SHP77 treated with DMSO at 0.1 percent for 48 hours (cell line): ENCODE data around the gene RAB13.
A peak's percentile ranks its signal among the peaks of the same experiment; 100 is the strongest.

Source experiments
- DNase-seq: peaks from one replicate; lab custom pipeline; 2025; lab: John Stamatoyannopoulos, UW

Gene RAB13

DNA sequence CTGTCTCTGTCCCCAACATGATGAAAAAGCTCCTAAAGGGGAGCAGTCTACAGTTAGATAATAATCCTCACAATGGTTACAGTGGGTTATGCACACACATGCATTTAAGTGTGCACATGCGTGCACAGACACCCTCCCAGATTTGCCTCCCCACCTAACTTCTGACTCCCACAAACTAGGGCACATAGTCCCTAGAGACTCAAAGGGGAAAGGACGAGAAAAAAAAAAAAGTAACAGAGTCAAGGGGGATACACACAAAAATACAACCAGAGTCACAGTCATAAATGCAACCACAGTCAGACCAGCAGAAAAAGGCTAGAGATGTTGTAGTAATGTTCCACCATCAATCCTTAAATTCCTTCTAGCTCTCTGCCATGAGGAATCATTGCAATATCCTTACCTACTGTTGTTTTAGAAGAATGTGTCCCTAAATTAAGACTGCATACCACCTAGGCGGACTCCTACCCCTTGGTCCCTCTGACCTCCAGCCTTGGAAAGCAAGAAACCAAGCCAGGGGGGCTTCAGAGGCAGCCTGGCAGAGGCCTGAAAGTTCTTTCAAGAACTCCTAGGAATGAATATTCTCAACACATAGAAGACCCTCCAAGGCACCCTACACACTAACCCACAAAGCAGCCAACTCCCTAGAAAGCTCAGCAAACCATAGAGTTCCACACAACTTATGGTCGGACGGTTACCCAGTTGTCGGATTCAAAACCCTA, 29.0 kb downstream of the RAB13 start:
- DNase-seq = no peak

DNA sequence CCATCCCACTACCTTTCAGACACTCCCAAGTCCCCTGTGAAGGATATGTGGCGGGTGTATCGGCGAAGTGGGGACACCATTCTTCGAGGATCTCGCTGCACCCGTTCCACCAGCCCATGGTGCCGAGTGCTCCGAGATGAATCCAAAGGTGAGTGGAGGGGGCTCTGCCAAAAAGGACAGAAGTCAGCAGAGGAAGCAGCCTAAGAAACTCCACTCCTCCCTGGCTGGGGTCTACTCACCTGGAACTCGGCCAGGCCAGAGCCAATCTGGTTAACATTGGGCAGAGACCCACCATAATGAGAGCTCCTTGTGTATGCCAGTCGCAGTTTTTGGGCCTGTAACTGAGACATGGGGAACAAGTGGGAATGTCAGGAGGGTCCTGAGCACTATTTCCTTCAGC, 31.3 kb downstream of the RAB13 start:
- no peak for DNase-seq

DNA sequence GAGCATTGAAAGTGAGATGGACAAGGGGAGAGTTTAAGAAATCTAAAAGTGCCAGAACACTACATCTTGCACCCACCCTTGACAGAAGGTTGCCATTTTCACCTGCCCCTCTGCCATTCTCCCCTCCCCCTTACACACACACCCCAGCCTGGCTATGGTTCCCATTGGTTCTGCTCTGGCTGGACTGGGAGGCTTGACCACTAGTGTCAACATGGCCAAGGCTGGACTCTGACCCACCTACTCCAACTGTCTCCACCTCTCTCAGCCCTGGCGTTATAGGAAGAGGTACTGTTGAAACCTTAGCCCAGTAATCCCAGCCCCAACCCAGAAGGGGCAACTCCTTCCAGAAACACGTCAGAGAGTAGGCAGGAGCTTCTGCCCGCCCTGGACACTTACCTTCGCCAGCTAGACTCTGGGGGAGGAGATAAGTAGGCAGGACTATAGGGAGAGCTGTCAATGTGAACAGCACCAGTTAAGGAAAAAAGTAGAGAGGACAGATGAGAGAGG, 32.2 kb downstream of the RAB13 start:
- no peak for DNase-seq

DNA sequence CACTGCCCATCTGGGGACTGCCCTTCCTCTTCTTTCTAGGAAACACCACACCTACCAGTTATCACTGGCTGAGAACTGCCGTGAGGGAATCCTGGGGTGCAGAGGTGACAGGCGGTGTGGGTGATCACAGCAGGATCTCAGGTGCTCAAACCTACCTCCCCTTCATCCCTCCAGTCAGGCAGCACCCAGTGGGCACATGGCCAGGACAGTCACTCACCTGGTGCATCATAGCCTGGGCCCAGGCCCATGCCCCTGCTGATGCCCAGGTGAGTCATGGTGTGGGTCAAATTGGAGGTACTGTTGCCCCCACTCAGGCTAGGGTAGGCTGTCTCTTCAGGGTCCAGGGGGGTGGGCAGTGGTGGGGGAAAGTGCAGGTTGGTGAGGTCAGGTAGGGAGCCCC, 34.3 kb downstream of the RAB13 start:
- DNase-seq = no peak

GRCh38 chr1:153951183-153951582, 35.0 kb downstream of the RAB13 start:
- no peak for DNase-seq

- DNase-seq = peak; percentile 82
Measured at GRCh38 chr1:153946622-153947241, 39.4 kb downstream of the RAB13 start, which contains the start of gene DENND4B. Gene DENND4B (minus strand): TSS chr1:153946718. CDS start chr1:153944374, 2,344 bp downstream.

- DNase-seq = no peak
Measured at GRCh38 chr1:153945795-153946621, 40.1 kb downstream of the RAB13 start.

DNA sequence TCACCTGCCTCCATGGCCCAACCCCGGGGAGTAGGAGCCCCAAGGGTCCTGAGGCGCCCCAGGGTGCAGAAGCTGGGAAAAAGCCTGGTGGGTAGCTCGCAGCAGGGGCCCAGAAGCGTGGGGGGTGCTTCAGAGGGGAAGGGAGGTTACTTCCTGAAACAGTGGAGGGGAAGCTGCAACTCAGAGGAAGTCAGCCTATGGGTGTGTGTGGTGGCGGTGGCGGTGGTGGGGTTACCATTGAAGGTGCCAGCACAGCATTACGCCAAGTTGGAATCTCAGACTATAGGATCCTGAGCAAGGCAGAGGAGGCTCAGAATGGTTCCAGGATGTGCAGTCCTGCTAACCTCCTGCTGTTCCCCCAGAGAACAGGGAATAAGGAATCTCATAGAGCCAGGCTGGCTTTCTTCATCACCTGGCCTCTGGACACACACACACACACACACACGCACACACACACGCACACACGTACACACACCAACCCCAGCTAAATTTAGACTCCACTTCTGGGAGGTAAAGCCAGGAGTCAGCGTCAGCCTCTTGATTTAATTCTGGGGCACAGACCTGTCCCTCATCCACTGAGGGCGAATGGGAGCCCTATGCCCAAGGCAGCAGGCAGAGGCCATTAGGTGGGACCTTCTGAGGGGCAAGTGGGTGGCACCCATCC, 40.9 kb downstream of the RAB13 start:
- DNase-seq = no peak

DNA sequence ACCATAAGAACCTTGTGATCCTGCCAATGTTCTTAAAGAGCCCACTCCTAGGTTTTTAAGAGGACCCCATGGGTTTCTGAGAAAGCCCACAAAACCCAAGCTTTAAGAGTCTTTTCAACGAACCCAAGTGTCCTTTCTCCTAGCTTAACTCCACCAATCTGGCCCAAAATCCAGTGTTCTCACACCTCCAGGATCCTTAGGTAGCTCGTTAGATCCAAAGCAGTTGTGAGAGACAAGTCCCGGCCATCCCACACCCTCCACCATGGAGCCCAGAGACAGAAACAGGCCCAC, 41.4 kb downstream of the RAB13 start:
- no peak for DNase-seq

DNA sequence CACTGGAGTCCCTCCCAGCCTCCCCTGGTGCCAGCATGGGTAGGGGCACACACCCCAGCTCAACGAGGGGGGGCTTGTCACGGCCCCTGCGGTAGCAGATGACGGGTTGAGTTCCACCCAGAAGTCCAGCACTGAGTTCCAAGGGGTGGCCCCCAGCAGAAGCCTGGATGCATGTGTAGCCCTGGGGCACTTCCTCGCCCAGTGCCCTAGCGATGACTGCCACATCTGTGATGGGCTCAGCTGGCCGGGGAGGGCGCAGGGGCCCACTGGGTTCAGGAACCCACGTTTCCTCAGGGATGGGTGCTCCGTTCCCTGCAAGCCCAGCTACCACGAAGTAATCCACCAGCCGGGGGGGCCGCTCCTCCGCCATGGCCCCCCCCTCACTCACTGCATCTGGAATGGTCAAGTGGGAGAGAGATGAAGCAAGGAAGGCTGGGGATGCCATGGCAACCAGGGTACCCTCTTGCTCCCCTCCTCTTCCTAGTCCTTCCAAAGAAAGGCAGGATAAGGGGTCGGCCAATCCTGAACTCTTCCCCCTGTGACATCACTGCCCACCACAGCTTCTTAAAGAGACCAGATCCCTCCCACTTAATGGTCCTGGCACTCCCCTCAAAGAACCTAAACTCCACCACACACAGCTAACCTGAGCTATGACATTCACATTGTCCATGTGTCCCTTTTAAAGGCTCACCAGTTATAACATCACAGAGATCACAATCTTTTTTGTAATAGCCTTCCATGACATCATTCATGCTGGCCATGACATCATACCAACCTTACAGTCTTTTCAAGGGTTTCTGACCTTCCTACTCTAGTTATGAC, 41.9 kb downstream of the RAB13 start:
- DNase-seq = no peak

DNA sequence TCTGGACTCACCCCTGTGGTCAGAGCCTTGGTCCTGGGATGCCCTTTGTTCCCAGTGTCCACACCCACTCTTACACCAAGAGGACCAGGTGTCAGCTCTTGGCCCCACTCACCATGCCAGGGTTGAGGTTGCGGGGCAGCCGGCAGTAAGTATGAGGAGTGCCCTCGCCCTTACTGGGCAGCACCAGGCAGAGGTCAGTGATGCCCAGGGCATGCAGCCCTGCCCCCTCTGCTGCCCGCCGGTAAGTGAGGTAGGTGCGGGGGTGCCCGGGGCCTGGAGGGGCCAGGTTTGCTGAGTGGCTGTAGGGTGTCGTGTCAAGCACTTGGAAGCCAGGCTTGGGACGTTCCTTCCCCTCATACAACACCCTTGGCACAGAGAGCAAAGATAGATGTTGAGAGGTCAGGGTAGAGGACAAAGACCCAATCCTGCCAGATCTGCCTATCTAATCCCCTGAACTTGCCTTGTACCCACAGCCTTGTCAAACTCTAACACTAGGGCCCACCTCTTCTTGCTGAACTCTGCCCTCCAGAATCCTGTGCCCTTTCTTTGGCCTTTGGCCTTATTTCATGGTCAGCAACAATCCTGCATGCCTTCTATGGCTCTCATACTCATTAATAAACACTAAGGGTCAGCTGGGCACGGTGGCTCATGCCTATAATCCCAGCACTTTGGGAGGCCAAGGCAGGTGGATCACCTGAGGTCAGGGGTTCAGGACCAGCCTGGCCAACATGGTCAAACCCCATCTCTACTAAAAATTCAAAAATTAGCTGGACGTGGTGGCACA, 43.2 kb downstream of the RAB13 start:
- no peak for DNase-seq

- no peak for DNase-seq
Measured at GRCh38 chr1:153941826-153942725, 44.1 kb downstream of the RAB13 start.

DNA sequence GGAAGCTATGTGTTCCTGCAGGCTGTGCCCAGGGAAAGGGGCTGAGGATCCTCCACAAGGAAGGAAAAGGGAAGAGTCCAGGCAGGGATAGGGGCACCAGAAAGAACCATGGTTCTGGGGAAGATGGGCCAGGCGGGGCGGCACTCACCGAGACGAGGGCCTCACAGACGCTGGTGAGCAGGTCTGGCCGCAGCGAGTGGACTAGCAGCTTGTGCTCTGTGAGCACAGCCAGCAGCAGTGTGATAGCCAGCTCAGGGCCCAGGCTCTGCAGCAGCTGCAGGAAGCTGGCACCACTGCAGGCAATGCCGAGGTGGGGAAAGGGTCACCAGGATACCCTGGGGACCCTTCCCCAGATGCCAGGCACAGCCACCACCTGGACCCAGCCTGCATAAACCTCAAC, 45.4 kb downstream of the RAB13 start:
- no peak for DNase-seq

DNA sequence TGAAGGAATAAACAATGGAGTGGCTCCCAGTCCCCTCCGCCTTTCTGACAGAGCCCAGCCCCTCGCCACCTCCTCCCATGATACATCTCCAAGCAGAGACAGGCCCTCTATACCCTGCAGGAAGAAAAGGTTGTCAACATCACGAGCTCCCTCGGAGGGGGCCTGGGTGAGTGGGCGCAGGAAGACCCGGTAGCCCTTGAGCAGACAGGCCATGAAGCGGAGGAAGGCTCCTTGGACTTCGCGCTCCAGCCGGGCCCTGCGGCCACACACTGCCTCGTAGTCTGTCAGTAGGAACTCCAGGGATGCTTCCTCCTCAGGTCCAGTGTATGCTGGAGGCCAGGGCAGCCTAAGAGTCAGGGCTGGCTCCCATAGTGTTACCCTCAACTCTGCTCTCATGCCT, 46.7 kb downstream of the RAB13 start:
- DNase-seq = no peak

DNA sequence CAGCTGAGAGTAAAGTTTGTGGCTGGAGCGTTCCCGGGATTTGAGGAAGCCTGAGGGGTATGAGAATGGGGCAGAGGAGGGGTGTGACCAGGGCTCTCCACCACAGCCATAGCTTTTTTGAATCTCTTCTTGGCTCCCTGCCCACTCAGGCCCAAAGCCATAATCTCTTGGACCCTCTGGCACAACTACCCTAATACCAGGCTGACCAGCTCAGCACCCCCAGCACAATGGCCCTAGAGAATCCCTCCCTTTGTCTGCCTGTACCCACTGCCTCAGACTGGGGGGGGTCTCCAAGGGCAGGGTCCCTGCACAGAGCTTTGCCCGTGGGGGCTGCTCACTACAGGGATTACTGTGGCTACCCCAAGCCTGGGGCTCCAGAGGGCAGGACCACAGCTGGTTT, 47.1 kb downstream of the RAB13 start:
- no peak for DNase-seq

DNA sequence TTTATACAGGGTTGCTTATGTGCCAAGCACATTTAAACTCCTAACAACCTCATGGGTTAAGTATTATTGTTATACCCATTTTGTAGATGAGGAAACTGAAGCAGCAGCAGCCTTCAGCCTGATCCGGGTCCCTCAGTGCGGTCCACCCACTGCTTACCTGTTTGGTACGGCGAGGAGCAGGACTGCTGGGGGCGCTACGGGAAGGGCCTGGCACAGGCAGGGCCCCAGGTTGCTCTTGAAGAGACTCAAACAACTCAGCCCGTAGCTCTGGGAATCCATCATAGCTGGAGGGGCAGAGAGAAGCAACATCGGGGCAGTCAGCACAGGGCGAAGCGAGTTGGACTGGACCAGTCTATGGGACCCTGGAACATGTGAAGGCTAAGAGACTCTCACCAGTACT, 48.8 kb downstream of the RAB13 start:
- DNase-seq = no peak

GRCh38 chr1:153936011-153936802, 49.9 kb downstream of the RAB13 start:
- DNase-seq = no peak

GRCh38 chr1:153934746-153935145, 51.4 kb downstream of the RAB13 start:
- DNase-seq = no peak

DNA sequence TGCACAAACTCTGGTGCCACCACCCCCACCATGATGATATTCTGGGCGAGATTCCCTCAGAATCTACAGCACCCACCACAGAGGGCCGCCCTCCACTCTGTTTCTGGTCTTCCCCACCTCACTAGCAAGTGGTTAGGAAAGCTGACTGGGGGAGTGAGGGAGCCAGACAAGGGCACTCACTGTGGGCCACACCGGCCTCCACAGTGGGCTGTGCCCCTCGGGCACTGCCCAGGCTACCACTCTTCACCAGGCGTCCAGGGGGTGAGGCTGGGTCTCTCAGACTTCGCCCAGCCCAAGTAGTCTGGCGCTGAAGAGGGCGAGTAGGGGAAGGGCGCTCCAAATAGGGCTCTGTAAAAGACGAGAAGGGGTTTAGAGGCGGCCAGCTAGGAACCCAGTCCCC, 52.2 kb downstream of the RAB13 start:
- no peak for DNase-seq
